DMS114 treated with DMSO at 0.1 percent for 48 hours (cell line): ENCODE results near the gene CPAMD8.
"Not testable (repeated sequence)": the region's sequence is repeated elsewhere in the genome, so short reads cannot be mapped to it uniquely, and the experiment has no call there.

Experiments used
- DNase-seq: peaks from one replicate; lab custom pipeline; 2025; ENCODE audit not compliant: unreplicated experiment; lab: John Stamatoyannopoulos, UW

The CPAMD8 gene

DNA sequence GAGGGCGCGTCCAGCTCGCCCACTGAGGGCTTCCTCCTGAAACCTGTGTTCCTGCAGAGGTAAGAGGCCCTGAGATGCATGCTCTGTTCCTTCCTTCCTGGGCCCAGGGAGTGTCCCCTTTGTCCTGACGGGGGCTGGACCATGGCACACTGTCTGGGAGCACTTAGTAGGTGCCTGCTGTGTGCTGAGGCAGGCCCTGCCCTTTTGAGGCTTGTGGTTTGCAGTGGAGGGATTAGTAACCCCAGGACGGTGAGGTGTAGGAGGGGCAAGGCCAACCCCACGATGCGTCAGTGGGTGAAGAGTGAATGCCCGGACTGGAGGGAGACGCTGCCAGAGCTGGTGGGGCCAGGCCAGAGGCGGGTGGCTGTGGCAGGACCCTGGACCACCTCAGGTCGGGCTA lies 149.0 kb downstream of the CPAMD8 start:
- no peak for DNase-seq

DNA sequence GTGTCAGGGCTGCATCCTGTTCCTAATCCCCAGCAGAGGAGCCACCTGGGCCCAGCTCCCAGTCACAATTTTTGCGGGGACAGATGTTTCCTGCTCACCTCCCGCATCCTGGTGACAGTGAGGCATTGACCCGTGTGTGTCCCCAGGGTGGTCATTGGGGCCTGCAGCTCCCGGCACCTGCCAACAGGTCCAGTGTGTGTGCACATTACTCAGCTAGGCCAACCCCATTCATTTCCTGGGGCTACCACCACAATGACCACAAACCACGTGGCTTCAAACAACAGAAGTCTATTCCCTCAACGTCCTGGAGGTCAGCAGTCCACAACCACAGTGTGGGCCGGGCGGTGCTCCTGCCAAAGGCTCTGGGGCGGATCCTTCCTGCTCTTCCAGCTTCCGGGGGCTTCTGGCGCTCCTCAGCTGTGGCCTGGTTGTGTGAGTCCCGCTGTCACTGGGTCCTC lies 149.7 kb downstream of the CPAMD8 start:
- DNase-seq: no peak

DNA sequence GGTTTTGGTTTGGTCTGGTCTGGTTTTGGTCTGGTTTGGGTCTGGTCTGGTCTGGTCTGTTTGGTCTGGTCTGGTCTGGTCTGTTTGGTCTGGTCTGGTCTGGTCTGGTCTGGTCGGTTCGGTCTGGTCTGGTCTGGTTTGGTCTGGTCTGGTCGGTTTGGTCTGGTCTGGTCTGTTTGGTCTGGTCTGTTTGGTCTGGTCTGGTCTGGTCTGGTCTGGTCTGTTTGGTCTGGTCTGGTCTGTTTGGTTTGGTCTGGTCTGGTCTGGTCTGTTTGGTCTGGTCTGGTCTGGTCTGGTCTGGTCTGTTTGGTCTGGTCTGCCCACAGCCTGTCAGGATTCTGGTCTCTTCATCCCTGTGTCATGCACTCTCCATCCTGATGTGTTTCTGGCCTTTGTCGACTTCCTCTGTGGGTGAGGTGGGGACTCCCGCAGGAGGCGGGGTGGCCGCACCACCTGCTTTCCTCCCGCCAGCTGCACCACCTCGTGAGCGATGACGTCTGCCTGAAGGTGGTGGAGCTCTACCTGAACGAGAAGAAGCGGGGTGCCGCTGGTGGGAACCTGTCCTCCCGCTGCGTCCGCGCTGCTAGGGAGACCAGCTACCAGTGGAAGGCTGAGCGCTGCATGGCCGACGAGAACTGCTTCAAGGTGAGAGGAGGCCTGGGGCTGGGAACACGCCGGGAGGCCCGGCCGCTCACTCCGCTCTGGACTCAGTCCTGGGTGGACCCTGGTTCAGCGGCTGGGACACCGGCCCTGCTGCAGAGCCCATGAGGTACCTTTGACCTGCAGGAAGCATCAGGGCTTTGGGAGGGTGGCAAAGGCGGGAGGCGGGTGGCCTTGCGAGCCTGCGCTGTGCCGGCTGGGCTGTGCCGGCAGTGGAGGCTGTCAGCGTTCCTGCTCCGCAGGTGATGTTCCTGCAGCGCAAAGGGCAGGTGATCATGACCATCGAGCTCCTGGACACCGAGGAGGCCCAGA lies 150.7 kb downstream of the CPAMD8 start:
- DNase-seq: no peak

DNA sequence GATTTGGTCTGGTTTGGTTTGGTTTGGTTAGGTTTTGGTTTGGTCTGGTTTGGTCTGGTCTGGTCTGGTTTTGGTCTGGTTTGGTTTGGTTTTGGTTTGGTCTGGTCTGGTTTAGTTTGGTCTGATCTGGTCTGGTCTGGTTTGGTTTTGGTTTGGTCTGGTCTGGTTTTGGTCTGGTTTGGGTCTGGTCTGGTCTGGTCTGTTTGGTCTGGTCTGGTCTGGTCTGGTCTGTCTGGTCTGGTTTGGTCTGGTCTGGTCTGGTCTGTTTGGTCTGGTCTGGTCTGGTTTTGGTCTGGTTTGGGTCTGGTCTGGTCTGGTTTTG lies 151.7 kb downstream of the CPAMD8 start:
- DNase-seq: not testable (repeated sequence)

DNA sequence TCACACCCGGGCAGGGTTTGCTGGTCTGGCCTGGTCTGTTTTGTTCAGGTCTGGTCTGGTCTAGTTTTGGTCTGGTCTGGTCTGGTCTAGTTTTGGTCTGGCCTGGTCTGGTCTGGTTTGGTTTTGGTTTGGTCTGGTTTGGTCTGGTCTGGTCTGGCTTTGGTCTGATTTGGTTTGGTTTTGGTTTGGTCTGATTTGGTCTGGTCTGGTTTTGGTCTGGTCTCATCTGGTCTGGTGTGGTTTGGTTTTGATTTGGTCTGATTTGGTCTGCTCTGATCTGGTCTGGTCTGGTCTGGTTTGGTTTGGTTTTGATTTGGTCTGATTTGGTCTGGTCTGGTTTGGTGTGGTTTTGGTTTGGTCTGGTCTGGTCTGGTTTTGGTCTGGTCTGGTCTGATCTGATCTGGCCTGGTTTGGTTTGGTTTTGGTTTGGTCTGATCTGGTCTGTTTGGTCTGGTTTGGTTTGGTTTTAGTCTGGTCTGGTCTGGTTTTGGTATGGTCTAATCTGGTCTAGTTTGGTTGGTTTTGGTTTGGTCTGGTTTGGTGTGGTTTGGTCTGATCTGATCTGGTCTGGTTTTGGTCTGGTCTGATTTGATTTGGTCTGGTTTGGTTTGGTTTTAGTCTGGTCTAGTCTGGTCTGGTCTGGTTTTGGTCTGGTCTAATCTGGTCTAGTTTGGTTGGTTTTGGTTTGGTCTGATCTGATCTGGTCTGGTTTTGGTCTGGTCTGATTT lies 152.2 kb downstream of the CPAMD8 start:
- DNase-seq: no peak

DNA sequence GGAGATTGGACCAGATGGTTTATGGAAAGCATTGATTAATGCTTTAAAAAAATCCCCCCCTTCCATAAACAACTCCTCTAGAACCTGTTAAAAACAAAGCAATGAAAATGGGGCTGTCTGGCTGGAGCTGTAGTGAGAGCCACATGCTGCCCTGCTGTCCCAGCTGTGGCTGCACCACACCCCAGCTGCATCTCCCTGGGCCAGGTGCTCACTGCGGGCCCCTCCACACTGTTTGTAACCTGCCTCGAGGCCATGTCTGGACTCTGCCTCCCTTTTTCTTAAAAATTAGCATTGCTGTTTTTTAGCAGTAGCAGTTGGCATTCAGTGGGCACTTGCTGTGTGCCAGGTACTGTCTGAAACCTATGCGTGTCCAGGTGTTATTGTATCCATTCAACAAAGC lies 153.0 kb downstream of the CPAMD8 start:
- DNase-seq: no peak

DNA sequence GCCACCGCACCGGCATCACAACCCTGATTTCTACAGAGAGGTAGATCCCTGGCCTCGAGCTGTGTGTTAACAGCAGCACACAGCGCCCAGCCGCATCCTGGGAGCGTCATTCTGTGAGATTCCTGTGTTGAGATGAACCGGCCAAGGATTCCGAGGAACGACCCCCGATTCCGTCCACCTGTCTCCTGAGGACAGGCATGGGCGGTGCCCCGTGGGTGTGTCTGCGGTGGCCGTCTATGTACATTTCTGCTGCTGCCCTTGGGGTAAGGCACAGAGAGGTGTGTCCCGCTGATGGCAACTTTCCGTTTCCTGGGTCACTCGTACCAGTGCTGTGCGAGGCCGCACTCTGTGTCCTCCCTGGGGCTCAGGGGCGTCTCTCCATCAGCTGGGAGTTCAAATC lies 153.9 kb downstream of the CPAMD8 start:
- DNase-seq: no peak

DNA sequence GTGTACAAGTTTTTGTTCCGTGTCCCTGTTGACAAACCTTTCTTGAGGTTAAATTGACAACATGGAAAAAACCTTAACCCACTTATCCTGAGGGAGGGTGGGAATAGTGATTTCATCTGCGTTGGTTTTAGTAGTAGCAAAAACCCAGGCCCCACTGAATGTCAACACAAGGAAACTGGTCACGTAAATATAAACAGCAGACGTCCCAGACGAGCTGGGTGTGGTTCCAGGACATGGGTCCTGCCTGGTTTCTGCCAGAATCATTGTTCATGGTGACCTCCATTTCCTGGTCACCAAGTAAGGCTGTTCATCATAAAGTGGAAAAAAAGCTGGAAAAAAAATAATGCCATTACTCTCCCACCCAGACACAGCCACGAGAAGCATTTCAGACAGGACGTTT lies 154.7 kb downstream of the CPAMD8 start:
- no peak for DNase-seq

DNA sequence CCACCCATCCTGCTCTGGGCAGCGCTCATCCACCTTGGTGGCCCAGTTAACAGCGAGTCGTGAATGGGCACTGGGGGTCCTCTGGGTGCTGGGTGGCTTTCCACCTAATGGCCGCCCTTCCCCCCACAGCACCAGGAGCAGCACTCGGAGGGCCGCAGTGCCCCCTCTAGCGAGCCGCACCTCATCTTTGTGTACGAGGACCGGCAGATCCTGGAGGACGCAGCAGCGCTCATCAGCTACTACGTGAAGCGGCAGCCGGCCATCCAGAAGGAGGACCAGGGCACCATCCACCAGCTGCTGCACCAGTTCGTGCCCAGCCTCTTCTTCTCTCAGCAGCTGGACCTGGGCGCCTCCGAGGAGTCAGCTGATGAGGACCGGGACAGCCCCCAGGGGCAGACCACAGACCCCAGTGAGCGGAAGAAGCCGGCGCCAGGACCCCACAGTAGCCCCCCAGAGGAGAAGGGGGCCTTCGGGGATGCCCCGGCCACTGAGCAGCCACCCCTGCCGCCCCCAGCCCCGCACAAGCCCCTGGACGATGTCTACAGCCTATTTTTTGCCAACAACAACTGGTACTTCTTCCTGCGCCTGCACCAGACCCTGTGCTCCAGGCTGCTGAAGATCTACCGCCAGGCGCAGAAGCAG lies 157.2 kb downstream of the CPAMD8 start:
- DNase-seq: no peak

DNA sequence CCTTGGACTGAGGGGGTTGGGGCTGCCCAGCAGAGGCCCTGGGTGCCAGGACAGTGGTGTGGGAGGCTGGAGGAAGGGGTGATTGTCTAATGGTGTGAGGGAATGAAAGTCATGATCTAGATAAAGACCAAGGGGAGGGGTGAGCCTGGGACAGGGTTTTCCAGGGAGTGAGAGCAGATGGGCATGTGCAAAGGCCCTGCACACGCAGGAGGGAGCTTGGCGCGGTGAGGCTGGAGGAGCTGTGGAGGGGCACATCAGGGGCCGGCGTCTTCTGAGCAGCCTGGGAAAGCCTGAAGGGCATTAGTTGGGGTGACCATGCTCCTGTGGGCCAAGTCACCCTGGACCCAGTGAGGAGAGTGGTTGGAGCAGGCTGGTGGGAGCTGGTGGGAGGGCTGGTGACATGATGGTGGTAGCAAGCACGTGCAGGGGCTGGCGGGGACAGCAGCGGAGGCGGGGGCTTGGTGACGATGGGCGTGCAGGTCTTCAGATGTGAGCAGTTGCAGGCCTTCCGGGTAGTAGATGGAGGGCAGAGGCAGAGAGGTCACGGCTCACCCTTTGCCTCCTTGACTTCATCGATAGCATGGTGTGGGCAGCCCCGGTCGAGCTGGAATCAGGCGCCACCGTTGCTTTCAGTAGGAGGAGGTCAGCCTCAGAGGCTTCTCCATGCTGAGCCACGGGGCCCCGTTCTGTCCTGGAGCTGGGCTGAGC lies 158.0 kb downstream of the CPAMD8 start:
- no peak for DNase-seq

DNA sequence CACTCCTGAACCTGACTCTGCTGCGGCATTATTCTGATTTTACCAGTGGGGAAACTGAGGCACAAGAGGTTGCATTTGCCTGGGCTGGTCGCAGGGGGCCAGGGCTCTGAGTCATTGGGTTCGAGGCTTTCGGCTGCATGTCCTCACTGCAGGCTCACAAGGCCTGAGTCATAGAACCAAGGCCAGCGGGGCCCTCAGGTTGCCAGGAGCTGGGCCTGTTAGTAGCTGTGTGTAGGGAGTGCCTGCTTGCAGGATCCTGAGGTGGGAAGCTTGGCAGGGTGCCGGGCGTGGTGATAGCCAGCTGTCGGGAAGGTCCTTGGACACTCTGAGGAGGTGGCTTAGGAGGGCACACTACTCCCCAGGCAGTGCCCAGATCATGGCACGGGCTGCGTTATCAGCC lies 159.4 kb downstream of the CPAMD8 start:
- DNase-seq: no peak

DNA sequence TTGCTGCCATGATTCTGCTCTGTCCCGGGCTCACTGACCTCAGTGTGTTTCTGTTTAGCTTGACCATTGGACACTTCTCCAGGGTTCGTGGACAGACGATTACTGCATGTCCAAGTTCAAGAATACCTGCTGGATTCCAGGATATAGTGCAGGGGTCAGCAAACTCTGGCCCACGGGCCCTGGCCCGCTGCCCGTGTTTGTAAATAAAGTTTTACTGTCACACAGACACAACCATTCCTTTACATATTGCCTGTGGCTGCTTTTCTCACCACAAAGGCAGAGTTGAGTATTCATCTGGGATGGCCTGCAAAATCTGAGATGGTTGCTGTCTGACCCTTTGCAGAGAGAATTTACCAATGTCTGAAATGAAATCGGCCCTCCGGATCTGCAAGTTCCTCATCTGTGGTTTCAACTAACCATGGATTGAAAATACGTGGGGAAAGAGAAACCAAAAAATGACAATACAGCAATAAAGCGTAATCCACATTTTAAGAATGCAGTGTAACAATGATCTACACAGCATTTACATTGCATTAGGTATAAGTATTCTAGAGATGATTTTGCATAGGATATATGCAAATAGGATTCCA lies 163.7 kb downstream of the CPAMD8 start:
- DNase-seq: no peak

DNA sequence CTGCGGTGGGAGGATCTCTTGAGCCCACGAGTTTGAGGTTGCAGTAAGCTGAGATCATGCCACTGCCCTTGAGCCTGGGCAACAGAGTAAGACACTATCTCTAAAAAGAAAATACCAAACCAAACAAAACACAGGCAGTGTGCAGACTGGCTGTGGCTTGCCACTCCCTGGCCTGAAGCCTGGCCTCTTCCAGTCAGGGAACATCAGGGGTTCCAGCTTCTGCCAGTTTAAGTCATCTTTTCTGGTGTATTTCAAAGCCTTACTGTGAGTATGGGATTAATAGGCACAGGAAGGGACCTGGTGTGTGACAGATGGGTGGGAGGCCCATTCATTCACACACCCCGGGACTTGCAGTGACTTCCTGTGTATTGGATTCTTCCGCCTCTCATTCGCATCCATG lies 164.8 kb downstream of the CPAMD8 start:
- DNase-seq: no peak

DNA sequence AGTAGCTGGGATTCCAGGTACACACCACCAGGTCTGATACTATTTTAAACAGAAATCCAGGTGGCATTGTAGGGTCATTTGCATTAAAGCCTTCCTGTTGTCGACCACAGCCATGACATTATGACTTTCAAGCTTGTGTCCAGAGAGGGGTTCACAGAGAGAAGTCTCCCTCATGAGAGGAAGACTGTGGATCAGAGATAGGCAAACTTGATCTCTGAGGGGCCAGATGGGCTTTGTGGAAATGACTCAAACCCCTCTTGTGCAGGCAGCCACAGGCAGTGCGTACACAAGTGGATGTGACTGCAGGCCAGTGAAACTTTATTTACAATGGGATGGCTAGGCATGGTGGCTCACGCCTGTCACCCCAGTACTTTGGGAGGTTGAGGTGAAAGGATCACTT lies 165.6 kb downstream of the CPAMD8 start:
- DNase-seq: no peak

DNA sequence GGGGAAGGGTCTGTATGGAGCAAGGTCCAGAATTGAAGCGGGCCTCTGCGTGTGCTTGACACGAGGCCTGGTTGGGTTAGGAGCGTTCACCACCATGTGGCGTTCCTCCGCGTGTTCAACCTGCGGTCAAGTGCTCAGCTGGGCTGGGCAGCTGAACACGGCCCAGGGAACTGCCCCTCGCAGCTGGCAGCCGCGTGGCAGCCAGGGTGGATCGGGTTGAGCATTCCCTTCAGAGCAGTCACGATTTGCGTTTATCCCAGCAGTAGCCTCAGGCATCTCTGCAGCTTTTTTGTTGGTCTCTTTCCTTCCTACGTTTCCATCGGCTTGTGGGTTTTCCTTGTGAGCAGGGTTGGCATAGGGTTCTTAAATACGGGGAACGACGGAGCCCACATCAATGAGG lies 166.5 kb downstream of the CPAMD8 start:
- no peak for DNase-seq

DNA sequence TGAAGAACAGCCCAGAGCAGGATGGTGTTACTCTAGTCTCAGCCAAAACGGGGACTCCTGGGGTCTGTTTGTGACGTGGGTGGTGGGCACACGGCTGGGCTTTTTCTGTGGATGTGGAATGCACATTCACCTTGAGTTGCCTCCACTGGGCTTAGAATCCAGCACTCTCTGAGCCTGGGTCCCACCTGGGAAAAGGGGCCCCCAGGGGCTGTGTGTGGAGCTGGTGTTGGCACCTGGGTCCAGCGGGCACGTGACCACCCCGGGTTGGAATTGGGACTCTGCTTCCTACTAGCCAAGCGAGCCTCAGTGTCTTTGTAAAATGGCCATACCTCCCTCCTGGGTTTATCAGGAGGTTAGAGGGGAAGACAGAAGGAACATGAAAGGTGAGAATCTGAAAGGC lies 167.0 kb downstream of the CPAMD8 start:
- DNase-seq: no peak

DNA sequence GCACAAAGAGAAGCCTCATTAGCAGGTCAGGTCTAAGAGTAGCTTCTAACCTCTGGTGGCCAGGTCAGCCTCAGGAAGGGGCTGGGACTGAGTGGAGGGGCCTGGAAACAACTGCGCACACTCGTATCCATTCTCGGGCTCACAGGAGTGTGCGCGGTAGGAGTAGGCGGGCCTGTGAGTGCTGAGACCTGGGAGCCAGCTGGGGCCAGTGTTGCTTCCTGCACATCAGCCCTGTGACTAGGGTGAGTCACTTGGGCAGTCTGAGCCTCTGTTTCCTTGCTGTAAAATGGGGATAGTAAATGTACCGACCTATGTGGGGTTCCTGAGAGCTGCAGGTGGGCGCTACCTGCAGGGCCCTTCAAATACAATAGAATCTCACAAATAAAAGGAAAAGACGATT lies 170.5 kb downstream of the CPAMD8 start:
- no peak for DNase-seq

DNA sequence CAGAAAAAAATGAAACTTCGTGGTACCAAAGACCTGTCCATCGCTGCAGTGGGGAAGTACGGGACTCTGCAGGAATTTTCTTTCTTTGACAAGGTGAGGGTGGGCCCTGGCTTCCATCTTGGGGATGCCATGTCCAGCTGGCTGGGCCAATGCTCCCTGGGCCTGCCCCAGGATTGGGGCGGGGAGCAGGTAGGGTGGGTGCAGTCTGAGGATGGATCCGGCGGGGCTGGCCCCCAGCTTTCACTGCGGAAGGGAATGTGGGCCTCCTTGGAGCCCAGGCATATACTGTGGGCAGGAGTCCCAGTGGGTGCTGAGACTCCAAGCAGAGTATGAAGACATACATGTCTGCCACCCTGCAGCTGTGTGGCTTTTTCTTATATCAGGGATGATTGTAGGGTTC lies 173.5 kb downstream of the CPAMD8 start:
- no peak for DNase-seq

DNA sequence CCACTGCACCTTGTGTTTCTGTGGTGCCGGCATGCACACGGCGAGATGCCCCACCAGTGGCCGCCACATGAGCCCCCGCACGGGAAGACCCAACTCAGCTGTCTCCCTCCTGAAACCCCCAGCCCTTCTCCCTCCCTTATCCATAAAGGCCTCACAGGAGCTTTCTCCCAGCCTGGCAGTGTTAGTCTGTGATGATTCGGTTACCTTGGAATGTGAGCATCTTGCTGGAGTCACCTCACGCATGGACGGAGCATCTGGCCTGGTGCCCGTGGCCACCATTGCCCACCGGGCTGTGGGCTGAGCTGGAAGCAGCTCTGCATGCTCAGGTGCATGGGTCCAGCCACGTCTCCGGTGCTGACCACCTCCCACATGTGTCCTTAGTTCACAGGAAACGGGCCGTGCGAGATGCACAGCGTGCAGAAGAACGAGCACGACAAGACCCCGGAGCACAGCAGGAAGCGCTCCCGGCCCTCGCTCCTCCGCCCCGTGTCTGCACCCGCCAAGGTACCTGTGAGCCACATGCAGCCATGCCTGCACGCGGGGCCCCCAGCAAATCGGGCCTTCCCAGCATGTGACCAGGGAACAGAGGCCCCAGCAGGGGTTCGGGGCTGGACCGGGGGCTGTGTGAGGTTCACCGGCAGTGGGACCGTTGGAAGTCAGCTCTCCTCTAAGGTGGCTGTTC lies 175.4 kb downstream of the CPAMD8 start:
- DNase-seq: no peak

DNA sequence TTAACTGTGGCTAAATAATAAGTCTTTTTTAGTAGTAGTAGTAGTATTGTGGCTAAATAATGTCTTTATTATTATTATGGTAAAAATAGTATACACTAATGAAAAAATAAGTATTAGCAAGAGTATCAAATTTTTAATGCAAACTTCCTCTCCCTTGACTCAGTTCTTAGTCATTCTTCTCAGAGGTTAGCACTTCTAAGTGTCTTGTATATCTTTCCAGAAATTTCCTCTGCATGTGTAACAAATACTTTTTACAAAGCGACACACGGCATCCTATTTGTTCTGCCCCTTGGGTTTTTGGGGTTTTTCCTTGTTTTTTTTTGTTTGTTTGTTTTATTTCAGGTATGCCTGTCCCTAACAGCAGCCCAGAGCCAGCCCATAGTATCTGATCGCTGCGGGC lies 176.5 kb downstream of the CPAMD8 start:
- no peak for DNase-seq
